SK-N-SH treated with all-trans-retinoic acid at 6 μM for 48 hours (cell line): ENCODE results near the gene FHIT.

Experiments
- ATAC-seq: fragments of 200-7000 bp; cut with Tn5 transposase; 3 replicates; pipeline ENCODE4 v1.9.1; 2020; ENCODE audit warnings: mild to moderate bottlenecking, moderate library complexity
- ARNTL ChIP-seq: fragments of 450-650 bp; formaldehyde crosslinking; IDR thresholded peaks from 2 replicates; pipeline ENCODE4 v1.5.0; 2020; ENCODE audit warnings: low read depth, mild to moderate bottlenecking, moderate library complexity, borderline replicate concordance
- BACH2 ChIP-seq: fragments of 250-450 bp; sonication (Bioruptor Pico); IDR thresholded peaks from 2 replicates; pipeline ENCODE4 v1.9.0; 2021; ENCODE audit warnings: mild to moderate bottlenecking, borderline replicate concordance
- CSDC2 ChIP-seq: fragments of 250-450 bp; sonication (Bioruptor Pico); IDR thresholded peaks from 2 replicates; pipeline ENCODE4 v1.5.0; 2020; ENCODE audit warnings: mild to moderate bottlenecking, moderate library complexity
- GLIS3 ChIP-seq: fragments of 250-450 bp; sonication (Bioruptor Pico); IDR thresholded peaks from 2 replicates; pipeline ENCODE4 v1.5.0; 2020; ENCODE audit warnings: mild to moderate bottlenecking, moderate library complexity
- ISL1 ChIP-seq: fragments of 250-450 bp; sonication (Bioruptor Pico); IDR thresholded peaks from 2 replicates; pipeline ENCODE4 v2.1.2; 2022; ENCODE audit warnings: mild to moderate bottlenecking, moderate library complexity
- OSR1 ChIP-seq: fragments of 250-450 bp; sonication (Bioruptor Pico); IDR thresholded peaks from 2 replicates; pipeline ENCODE4 v1.8.0; 2022; ENCODE audit warnings: moderate library complexity, mild to moderate bottlenecking, inconsistent platforms
- PATZ1 ChIP-seq: fragments of 250-450 bp; sonication (Bioruptor Pico); IDR thresholded peaks from 2 replicates; pipeline ENCODE4 v1.8.0; 2020; ENCODE audit warnings: mild to moderate bottlenecking, moderate library complexity, borderline replicate concordance
- PPARA ChIP-seq: fragments of 250-450 bp; sonication (Bioruptor Pico); IDR thresholded peaks from 2 replicates; pipeline ENCODE4 v1.5.0; 2020; ENCODE audit warnings: mild to moderate bottlenecking, borderline replicate concordance
- RARB ChIP-seq: fragments of 250-450 bp; sonication (Bioruptor Pico); IDR thresholded peaks from 2 replicates; pipeline ENCODE4 v1.8.0; 2021; ENCODE audit warnings: mild to moderate bottlenecking, moderate library complexity
- SNAI2 ChIP-seq: fragments of 250-450 bp; sonication (Bioruptor Pico); IDR thresholded peaks from 2 replicates; pipeline ENCODE4 v1.5.0; 2020; ENCODE audit warnings: mild to moderate bottlenecking, moderate library complexity
- TOX ChIP-seq: fragments of 250-450 bp; sonication (Bioruptor Pico); IDR thresholded peaks from 2 replicates; pipeline ENCODE4 v1.8.0; 2021; ENCODE audit warnings: mild to moderate bottlenecking, moderate library complexity, borderline replicate concordance
- ZFP3 ChIP-seq: fragments of 250-450 bp; sonication (Bioruptor Pico); IDR thresholded peaks from 2 replicates; pipeline ENCODE4 v1.5.0; 2020; ENCODE audit warnings: mild to moderate bottlenecking, moderate library complexity
- ZFP30 ChIP-seq: fragments of 450-650 bp; formaldehyde crosslinking; IDR thresholded peaks from 2 replicates; pipeline ENCODE4 v1.5.0; 2022; ENCODE audit warnings: mild to moderate bottlenecking, moderate library complexity
- ZNF565 ChIP-seq: fragments of 450-650 bp; formaldehyde crosslinking; conservative IDR thresholded peaks from 2 replicates; pipeline ENCODE4 v1.5.0; 2020; ENCODE audit warnings: low read depth, mild to moderate bottlenecking, moderate library complexity
- ZNF8 ChIP-seq: fragments of 450-650 bp; formaldehyde crosslinking; IDR thresholded peaks from 2 replicates; pipeline ENCODE4 v1.5.0; 2020; ENCODE audit warnings: mild to moderate bottlenecking, moderate library complexity
- TF ChIP-seq, protein P1 (sequence below): fragments of 250-450 bp; sonication (Bioruptor Pico); IDR thresholded peaks from 2 replicates; pipeline ENCODE4 v1.5.1; 2020; ENCODE audit warnings: low read depth, mild to moderate bottlenecking, moderate library complexity
- TF ChIP-seq, protein P2 (sequence below): fragments of 250-450 bp; sonication (Bioruptor Pico); IDR thresholded peaks from 2 replicates; pipeline ENCODE4 v1.8.0; 2021; ENCODE audit warnings: low read depth, mild to moderate bottlenecking, moderate library complexity, borderline replicate concordance
- TF ChIP-seq, protein P3 (sequence below): fragments of 250-450 bp; sonication (Bioruptor Pico); IDR thresholded peaks from 2 replicates; pipeline ENCODE4 v1.5.1; 2021; ENCODE audit warnings: mild to moderate bottlenecking, moderate library complexity

Gene FHIT

DNA sequence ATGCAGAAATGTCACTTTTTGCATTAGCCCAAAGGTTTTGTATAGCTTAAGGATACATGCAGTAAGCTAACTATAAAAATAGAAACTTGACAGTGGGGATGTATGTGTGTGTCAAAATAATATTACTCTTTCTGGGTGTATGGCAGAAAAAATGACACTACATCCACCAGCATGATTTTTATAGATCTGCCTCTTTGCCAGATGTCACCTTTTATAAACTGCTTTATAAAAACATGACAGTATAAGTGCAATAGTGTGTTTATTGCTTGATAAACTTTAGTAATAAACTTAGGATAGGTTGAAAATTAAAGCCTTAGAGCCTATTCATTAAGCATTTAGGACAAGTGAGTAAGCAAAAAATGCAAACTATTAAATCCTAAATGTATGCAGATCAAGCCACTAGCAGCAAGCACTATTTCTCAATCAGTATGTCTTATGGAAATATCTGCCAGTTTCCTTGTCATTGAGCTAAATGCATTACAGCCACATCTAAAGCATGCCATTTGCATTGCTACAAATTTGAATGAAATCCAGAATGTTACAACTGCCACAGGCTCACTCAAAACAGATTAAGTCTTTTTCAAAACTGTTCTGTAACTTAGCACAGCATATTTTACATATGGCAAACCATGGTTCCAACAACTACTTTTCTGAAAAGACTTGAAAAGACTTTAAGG lies 935.0 kb downstream of the FHIT start:
- peak; percentile 62 for ATAC-seq
- TF ChIP-seq ISL1 (CRISPR knock-in tag) (peak; percentile 80), OSR1 (CRISPR knock-in tag) (no peak), ZFP3 (CRISPR knock-in tag) (no peak), ZNF8 (no peak), BACH2 (CRISPR knock-in tag) (no peak), PATZ1 (no peak), GLIS3 (CRISPR knock-in tag) (0 out of 2 replicates have a peak, but pooled peaks have one; percentile 34)
- TF ChIP-seq, protein P1, sequence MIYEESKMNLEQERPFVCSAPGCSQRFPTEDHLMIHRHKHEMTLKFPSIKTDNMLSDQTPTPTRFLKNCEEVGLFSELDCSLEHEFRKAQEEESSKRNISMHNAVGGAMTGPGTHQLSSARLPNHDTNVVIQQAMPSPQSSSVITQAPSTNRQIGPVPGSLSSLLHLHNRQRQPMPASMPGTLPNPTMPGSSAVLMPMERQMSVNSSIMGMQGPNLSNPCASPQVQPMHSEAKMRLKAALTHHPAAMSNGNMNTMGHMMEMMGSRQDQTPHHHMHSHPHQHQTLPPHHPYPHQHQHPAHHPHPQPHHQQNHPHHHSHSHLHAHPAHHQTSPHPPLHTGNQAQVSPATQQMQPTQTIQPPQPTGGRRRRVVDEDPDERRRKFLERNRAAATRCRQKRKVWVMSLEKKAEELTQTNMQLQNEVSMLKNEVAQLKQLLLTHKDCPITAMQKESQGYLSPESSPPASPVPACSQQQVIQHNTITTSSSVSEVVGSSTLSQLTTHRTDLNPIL (CRISPR knock-in tag): peak; percentile 70

DNA sequence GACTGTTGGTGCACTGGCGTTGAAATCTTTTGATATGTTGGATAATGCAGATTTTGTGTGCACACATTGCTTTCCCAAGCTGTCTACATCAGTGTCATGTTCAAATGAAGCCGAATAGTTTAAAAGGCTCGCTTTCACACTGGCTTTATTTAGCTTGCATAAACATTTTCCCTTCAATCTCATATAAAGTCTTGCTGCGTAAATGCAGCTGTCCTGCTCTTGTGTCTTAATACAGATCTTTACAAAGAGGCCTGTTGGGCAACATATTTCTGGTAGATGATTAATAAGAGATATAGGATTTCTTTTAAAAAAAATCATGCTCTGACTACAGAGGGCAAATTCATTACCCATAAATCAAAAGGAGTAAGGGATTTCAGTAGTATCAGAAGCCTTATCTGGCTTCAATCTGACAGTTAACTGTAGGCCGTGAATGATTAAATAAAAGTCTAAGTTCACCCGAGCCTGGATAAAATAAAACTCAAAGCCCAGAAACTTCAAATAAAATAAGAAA lies 937.2 kb downstream of the FHIT start:
- no peak; the same call in 2 of the 3 replicates for ATAC-seq
- TF ChIP-seq ZNF8: no peak
- TF ChIP-seq ZFP3 (CRISPR knock-in tag): no peak
- TF ChIP-seq TOX (CRISPR knock-in tag): no peak
- TF ChIP-seq ARNTL (CRISPR knock-in tag): no peak
- TF ChIP-seq ISL1 (CRISPR knock-in tag): peak; percentile 43; the same call in 1 of the 2 replicates
- TF ChIP-seq BACH2 (CRISPR knock-in tag): no peak

GRCh38 chr3:60313231-60313798 lies 937.9 kb downstream of the FHIT start:
- TF ChIP-seq PPARA (CRISPR knock-in tag) (no peak), OSR1 (CRISPR knock-in tag) (no peak), ZNF565 (no peak), CSDC2 (CRISPR knock-in tag) (no peak), ZFP30 (CRISPR knock-in tag) (no peak), PATZ1 (no peak), SNAI2 (CRISPR knock-in tag) (no peak), ARNTL (CRISPR knock-in tag) (no peak), RARB (CRISPR knock-in tag) (no peak), TOX (CRISPR knock-in tag) (no peak)
- TF ChIP-seq, protein P2, sequence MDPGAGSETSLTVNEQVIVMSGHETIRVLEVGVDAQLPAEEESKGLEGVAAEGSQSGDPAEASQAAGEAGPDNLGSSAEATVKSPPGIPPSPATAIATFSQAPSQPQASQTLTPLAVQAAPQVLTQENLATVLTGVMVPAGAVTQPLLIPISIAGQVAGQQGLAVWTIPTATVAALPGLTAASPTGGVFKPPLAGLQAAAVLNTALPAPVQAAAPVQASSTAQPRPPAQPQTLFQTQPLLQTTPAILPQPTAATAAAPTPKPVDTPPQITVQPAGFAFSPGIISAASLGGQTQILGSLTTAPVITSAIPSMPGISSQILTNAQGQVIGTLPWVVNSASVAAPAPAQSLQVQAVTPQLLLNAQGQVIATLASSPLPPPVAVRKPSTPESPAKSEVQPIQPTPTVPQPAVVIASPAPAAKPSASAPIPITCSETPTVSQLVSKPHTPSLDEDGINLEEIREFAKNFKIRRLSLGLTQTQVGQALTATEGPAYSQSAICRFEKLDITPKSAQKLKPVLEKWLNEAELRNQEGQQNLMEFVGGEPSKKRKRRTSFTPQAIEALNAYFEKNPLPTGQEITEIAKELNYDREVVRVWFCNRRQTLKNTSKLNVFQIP (CRISPR knock-in tag): no peak
- TF ChIP-seq, protein P1 (CRISPR knock-in tag): no peak
- TF ChIP-seq, protein P3, sequence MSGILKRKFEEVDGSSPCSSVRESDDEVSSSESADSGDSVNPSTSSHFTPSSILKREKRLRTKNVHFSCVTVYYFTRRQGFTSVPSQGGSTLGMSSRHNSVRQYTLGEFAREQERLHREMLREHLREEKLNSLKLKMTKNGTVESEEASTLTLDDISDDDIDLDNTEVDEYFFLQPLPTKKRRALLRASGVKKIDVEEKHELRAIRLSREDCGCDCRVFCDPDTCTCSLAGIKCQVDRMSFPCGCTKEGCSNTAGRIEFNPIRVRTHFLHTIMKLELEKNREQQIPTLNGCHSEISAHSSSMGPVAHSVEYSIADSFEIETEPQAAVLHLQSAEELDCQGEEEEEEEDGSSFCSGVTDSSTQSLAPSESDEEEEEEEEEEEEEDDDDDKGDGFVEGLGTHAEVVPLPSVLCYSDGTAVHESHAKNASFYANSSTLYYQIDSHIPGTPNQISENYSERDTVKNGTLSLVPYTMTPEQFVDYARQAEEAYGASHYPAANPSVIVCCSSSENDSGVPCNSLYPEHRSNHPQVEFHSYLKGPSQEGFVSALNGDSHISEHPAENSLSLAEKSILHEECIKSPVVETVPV (CRISPR knock-in tag): no peak
- no peak for ATAC-seq
